ENCODE data around the gene KRT39.

DNA sequence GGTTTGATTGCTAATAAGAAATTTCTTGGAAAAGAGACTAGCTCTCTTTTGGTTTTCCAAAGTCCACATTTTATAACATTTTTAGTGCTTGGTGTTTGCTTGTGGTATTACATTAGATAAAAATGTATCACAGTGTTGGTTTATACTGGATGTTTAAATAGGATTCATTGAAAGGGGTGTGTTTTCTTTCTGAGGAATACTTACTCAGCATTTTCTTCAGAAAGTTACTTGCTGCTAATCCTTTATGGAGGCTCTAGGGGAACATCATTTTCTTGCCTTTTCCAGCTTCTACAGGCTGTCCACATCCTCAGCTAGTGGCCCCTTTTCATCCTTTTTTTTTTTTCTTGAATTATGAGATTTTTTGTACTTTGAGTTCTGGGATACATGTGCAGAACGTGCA lies 834 bp upstream of the KRT39 start:
- TF ChIP-seq RCOR1 (IDR thresholded peaks at IDR 0.05; ENCODE audit: low read depth, low read length) (no peak), POLR2A (IDR thresholded peaks at IDR 0.05; ENCODE audit: low read length) (no peak), CTCF (IDR thresholded peaks at IDR 0.05) (no peak), MAX (IDR thresholded peaks at IDR 0.05) (no peak), MAFK (IDR thresholded peaks at IDR 0.05; ENCODE audit: partially characterized antibody) (peak; percentile 96), EP300 (IDR thresholded peaks at IDR 0.05) (no peak), ZFP36 (IDR thresholded peaks at IDR 0.05; ENCODE audit: borderline replicate concordance, partially characterized antibody) (no peak), KDM5A (IDR thresholded peaks at IDR 0.05) (no peak), HDAC2 (IDR thresholded peaks at IDR 0.05) (no peak), CHD4 (IDR thresholded peaks at IDR 0.05; ENCODE audit: borderline replicate concordance) (no peak), RAD21 (conservative IDR thresholded peaks at IDR 0.05 in 1 of 2, IDR thresholded peaks at IDR 0.05 in 1 of 2) (no peak), PBX3 (IDR thresholded peaks at IDR 0.05) (no peak), CEBPB (IDR thresholded peaks at IDR 0.05) (no peak), SMC3 (IDR thresholded peaks at IDR 0.05) (no peak)

Data from A549 (cell line).